GM23248 (cell line): Measurements from ENCODE around the gene OR6V1.

Experiments
- EZH2 ChIP-seq: fragments of 200-600 bp; sonication (generic); IDR thresholded peaks from 2 replicates; pipeline ENCODE4 v1.6.1; 2018; ENCODE audit warnings: antibody characterized with exemption, mild to moderate bottlenecking; ENCODE audit not compliant: insufficient read depth, poor library complexity, severe bottlenecking
- EZH2phosphoT487 ChIP-seq: fragments of 200-600 bp; sonication (generic); IDR thresholded peaks from 2 replicates; pipeline ENCODE4 v1.6.1; 2018; ENCODE audit warnings: antibody characterized with exemption, moderate library complexity, mild to moderate bottlenecking, low read depth; ENCODE audit not compliant: insufficient read depth

- TF ChIP-seq EZH2 (no peak), EZH2phosphoT487 (no peak)
Measured at GRCh38 chr7:143052041-143052440, at the start of gene OR6V1.
